Lower leg skin (tissue), 3 donors: Measurements from ENCODE around the gene DPM1.

Source experiments
- CTCF ChIP-seq, 3 donors: fragments of 450-650 bp; IDR thresholded peaks; one replicate each; pipeline ENCODE4 v1.5.1; 2016; ENCODE audit warnings: antibody characterized with exemption in 3 of 3, mild to moderate bottlenecking in 3 of 3, moderate library complexity in 2 of 3
- POLR2A ChIP-seq, 2 donors: fragments of 450-650 bp; IDR thresholded peaks; one replicate each; pipeline ENCODE4 v1.6.1; 2016 to 2017; ENCODE audit warnings: antibody characterized with exemption in 2 of 2, mild to moderate bottlenecking in 1 of 2, moderate library complexity in 1 of 2

- TF ChIP-seq CTCF (IDR thresholded peaks at IDR 0.05) (no peak), POLR2A (IDR thresholded peaks at IDR 0.05) (peak in 1 of 2 donors; percentile 53)
Observed at GRCh38 chr20:50957798-50958614, at the start of gene DPM1.
